Endometrium (tissue), 2 donors: Measurements from ENCODE around the gene GRPEL2.

Source experiments
- FAIRE-seq: peaks from 2 replicates; lab custom pipeline; 2012; peaks lifted over from hg19 to GRCh38; lab: Jason Lieb, UNC
- donor health status: control.
- donor health status: control.

GRPEL2 gene, protein sequence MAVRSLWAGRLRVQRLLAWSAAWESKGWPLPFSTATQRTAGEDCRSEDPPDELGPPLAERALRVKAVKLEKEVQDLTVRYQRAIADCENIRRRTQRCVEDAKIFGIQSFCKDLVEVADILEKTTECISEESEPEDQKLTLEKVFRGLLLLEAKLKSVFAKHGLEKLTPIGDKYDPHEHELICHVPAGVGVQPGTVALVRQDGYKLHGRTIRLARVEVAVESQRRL

DNA sequence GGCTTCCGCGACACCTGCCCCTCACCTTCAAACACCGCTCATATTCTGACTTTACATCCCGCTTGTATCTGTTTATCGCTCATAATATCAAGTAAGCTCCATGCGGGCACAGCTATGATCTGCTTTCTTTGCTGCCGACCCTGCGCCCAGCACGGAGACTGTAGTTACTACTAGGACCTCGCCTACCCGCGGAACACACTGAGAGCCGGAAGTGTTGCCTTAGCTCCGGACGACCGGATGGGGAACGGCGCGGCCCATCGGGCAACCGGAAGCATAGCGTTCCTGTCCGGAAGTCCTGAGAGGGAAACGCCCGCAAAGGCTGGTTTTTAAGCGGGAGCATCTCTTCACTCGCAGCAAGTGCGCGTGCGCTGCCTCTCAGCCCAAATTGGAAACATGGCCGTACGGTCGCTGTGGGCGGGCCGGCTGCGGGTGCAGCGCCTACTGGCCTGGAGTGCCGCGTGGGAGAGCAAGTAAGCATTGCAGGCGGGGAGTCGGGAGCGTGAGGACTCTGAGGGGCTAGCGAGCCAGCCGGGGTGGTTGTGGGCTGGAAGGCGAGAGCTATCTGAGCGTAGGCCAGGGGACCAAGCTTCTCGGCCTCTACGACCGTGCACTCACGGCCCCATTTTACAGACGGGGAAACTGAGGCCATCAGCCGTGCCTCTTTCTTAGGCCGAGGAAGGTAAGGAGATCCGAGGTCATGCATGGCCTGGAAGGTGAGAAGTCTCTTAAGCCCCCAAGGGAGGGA lies at the start of gene GRPEL2:
Gene GRPEL2 (plus strand): TSS at position 353 of the 745 bp plus-strand sequence. CDS start 41 bp downstream, at position 394.
- FAIRE-seq: peak; percentile 88

DNA sequence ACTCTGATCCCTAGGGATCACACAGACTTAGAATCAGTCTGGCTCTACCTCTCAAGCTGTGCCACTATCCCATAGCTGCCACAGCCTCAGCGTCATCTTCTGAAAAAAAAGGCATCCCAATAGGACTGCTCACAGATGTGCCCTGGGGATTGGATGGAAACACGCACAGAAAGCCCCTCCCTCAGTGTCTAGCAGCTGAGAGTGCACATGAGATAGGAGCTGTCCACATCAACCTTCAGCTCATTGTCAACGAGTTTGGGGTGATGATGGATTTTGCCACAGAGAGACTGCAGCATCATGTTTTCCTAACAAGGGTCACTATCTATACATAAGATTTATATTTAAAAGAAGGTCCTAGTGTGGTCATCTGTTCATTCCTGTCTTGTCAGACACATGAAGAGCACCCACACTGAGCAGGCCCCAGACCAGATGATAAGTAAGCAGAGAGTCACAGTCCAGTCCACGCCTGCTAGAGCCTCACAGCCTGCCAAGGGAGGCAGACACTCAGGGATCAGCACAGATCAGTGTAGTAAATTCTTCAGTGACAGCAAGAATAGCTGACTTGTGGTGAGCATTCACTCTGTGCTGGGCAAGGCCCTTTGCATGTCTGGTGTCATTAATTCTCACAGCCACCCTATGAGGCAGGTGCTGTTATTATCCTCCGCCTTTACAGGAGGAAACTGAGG lies 47.8 kb upstream of the GRPEL2 start:
- no peak for FAIRE-seq

GRCh38 chr5:149298163-149298562 lies 47.1 kb upstream of the GRPEL2 start:
- no peak for FAIRE-seq

- no peak for FAIRE-seq
Observed at GRCh38 chr5:149298842-149299404, 46.4 kb upstream of the GRPEL2 start.

DNA sequence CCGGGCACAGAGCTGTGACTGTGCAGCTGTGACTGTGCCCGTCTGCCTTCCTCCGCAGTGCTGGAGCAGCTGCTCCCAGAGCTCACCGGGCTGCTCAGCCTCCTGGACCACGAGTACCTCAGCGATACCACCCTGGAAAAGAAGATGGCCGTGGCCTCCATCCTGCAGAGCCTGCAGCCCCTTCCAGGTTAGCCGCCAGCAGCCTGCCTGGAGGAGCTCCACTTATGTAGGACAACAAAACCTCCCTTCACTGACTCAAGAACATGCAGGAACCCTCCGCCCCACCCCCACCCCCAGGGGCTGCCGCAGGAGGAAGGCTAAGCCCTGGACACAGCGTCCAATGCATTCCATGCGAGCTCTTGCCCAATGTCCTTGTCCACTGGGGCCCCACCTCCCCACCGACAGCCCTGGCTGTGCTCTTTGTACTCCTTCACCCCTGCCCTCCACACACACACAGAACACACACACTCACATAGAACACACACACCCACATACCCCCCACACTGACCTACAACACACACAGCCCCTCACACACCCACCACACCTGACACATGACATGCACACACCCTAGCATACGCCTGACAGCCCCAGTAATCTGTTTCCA lies 45.7 kb upstream of the GRPEL2 start:
- FAIRE-seq: no peak

DNA sequence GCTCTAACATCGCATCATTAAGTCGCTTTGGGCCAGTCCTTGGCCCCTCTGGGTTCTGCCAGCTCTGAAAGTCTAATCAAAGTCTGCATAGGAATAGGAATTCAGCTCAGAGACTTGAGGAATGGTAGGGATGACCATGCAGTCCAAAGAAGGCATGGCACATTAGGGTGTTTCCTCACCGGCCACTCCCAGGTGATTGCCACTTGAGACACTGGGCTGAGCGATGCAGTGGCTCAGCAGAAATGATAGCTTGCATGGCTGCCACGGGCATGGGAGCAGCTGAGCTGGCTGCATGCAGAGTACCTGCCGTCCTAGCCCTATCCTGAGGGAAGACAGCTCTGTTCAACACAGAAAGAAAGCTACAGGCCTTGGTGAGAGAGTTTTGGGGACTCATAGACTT lies 44.9 kb upstream of the GRPEL2 start:
- FAIRE-seq: no peak

DNA sequence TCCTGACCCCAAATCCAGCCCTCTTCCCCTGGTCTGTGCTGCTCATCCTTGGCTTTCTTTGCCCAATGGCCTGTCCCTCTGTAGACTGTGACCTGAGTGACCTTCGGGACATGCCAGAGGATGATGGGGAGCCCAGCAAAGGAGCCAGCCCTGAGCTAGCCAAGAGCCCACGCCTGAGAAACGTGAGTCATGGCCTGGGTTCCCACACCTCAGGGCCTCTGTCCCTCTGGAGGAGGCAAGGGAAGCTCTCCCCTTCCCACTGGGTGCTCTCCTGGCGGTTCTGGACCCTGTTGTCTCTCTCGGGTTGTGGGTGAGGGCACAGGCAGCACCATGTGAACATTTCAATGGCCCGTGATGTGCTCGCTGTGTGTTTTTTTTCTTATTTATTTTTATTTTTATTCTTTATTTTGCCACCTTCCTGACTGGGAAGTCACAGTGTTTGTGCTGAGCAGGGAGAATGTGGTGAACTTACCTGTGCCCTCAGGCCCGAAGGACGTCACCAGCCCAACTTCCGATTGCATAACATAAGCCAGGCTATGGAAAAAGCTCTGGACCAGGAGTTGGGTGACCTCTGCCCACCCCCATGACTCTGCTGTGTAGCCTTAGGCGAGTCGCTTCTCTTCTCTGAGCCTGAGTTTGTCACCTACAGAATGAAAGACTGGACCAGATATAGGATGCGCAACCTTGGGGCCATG lies 44.1 kb upstream of the GRPEL2 start:
- FAIRE-seq: no peak

GRCh38 chr5:149301744-149302380 lies 43.4 kb upstream of the GRPEL2 start:
- FAIRE-seq: no peak

GRCh38 chr5:149302641-149303040 lies 42.7 kb upstream of the GRPEL2 start:
- no peak for FAIRE-seq

DNA sequence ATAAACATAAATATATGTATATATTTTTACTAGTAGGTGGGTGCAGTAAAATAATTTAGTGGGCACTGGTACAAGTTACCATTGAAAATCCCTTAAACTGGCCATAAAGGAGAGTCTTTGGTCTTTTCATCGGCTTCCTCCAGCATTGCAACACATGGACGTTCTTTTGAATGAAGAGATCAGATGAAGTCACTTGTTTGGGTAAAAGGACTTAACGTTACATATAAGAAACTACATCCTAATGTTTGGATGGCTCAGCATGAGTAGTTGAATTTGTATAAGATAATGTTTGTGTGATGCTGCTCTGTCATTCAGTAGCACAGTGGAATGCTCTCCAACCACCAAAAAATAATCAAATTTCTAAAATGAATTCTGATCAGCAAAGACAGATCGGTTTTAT lies 42.1 kb upstream of the GRPEL2 start:
- no peak for FAIRE-seq

DNA sequence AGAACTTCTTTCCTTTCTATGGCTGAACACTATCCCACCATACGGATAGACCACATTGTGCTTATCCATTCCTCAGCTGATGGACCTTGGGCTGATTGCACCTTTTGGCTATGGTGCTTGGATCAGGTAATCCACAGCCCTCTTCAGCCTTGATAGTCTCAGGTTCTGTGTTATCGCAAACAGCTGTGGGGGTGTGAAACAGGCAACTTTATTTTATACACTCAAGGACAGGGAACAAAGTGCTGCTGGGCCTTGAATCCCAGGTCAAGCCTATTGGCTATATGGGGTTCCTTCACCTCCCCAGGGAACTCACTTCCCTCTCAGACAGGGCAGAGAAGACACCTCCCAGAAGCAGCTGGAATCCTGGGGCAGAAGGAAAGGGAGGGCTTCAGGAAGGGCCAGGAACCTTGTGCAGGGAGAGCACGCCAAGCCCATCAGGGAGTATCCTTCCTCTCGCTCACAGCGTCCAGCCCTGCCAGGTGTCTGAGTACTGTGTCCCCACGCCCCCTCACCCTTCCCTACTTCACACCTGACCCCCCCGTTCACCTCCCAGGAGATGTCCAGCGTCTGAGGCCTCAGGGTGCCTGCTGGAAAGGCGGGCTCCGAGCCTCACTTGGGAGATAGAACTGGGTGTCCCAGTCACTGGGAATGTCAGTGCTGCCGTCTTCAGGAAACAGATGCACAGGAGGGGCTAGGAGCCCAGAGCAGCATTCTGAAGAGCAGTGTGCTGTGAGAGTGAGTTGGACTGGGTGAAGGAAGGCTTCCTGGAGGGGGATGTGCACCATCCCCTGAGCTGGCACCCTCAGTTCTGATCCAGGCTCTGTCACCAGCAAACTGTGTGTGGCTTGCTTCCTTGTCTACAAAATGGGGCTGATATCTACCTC lies 40.9 kb upstream of the GRPEL2 start:
- no peak for FAIRE-seq

- no peak for FAIRE-seq
Observed at GRCh38 chr5:149309354-149309753, 35.9 kb upstream of the GRPEL2 start.

GRCh38 chr5:149310488-149310887 lies 34.8 kb upstream of the GRPEL2 start:
- no peak for FAIRE-seq

DNA sequence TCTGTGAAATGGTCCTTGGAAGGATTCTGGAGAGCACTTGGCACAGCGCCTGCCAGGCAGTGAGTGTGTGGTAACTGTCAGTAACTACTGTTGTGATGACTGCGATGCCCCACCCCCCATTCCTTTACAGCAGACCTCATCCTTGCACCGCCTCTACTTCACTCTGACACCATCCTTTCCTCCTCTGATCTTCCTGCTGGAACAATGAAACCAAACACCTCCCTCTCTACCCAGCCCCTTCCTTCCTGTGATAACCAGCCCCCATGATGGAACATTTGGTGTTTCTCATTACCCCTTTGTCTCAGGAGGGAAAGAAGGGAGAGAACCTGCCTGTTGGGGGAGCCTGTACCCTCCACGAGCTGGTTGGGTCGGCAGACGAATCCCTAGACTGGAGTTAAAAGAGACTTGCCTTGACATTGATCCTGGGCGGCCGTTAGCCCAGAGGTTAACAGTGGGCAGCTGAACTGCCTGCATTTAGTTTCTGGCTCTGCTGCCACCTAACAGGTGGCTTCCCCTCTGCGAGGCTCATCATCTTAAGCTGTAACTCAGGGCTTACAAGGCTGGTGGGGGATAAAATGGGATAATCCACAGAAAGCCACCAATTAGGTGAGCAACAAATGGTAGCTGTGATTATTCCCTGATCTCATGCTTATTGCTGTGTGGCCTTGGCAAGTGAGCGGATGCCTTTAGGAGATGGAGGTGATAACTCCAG lies 34.2 kb upstream of the GRPEL2 start:
- FAIRE-seq: no peak

GRCh38 chr5:149313151-149313841 lies 32.0 kb upstream of the GRPEL2 start:
- no peak for FAIRE-seq

GRCh38 chr5:149314571-149315111 lies 30.7 kb upstream of the GRPEL2 start:
- no peak for FAIRE-seq

- no peak for FAIRE-seq
Observed at GRCh38 chr5:149315753-149316152, 29.5 kb upstream of the GRPEL2 start.

DNA sequence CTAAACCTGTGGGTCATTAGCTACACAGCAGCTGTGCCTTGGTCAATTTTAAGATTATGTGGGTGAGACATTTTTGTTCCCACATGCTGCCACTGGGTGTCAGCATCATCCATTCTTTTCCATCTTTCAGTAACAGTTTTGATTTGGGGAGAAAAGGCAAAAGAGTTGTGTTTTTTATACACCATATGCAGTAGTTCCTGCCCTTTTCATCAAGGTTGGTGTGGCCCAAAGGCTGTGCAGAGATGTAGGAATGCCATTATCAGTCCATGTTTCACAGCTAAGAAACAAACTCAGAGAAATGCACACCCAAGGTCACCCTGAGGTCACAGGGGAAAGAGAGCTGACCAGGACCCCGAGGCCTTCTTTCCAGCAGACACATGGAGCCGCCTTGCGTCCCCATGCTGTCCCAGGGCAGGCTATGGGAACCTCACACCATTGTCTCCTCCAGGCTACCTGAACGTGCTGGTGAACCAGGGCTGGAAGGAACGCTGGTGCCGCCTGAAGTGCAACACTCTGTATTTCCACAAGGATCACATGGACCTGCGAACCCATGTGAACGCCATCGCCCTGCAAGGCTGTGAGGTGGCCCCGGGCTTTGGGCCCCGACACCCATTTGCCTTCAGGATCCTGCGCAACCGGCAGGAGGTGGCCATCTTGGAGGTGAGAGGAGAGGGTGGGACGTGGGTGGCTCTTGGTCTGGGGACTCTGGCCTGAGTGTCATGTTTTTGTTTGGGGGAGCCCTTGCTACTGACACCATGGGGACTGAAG lies 27.8 kb upstream of the GRPEL2 start:
- peak; percentile 89 for FAIRE-seq
